ENCODE results near the gene DRG2.

GRCh38 chr17:18138065-18138749, 50.5 kb downstream of the DRG2 start:
- no peak for TF ChIP-seq CTCF (IDR thresholded peaks at IDR 0.05 in 4 of 5, conservative IDR thresholded peaks at IDR 0.05 in 1 of 5)
- TF ChIP-seq POLR2A (IDR thresholded peaks at IDR 0.05): no peak

Measured in gastrocnemius medialis (tissue), 4 donors.